Measurements from ENCODE around the gene MYH13. TPM values are rescaled to one million over a fixed set of nuclear protein-coding genes. Genes with fewer than 3 reads are reported as not detected.

MYH13 gene
- total and polyA plus RNA-seq, 2 of the 13 experiments (the other 11 are each of a cell fraction or from before 2014, with no cell fraction given) = not detected

DNA sequence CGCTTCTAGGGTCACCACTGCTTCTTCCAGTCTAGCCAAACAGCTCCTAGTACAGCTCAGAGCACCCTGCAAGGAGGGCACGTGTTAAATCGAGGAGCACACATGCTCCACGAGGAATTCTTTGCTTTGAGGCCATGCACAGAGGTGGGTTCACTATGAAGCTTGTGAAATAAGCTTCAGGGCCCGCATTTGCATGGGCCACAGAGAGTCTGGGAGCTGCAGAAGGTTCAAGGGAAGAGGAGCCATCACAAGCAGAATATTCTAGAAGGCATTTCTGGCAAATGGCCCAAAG, 55.3 kb downstream of the MYH13 start:
- H3K4me3 ChIP-seq (replicated peaks in 1 of 3; ENCODE audit: insufficient read depth in 1 of 3, low read depth in 2 of 3, low read length in 3 of 3) = no peak overlapping the region
- BruUV-seq (replicated peaks) = no TSS peak
- no peaks in the 10 kb centered on the region for H4K20me1 ChIP-seq (ENCODE audit: insufficient read depth, low read length)
- no peak overlapping the region for H3K9ac ChIP-seq (ENCODE audit: insufficient read depth, low read depth, low read length)
- POLR2A ChIA-PET = no interaction called here
- H3K36me3 ChIP-seq (replicated peaks in 1 of 2; ENCODE audit: control insufficient read depth in 1 of 2, insufficient read depth in 2 of 2, low read length in 2 of 2) = no peaks in the 10 kb centered on the region
- in situ Hi-C loops (cut with HindIII; ENCODE audit: extremely low pct_ligation_motif_present, low pct_unique_long_range_greater_than_20kb) (no loop called here), intact Hi-C loops (cut with micrococcal nuclease; ENCODE audit: unreplicated experiment) (no loop called here)
- FAIRE-seq (no peak), ATAC-seq (no peak), DNase-seq (ENCODE audit: low spot score) (no peak)
- H3K27ac ChIP-seq (ENCODE audit: extremely low read length, insufficient read depth, low read length) = no peak overlapping the region
- H3K27me3 ChIP-seq (ENCODE audit: control insufficient read depth in 1 of 2, insufficient read depth in 2 of 2, low read length in 2 of 2) = peaks cover 0 to 4% of the 10 kb centered on the region in 2 experiments; a peak in 2 of 5 replicates
- CTCF ChIA-PET (ENCODE audit: low intra/inter-chr PET ratio, low total read pairs) = interaction anchor here (0.8 to 2.7 kb wide), 4 partner anchors 41 to 301 kb away, joined by 3 to 13 read pairs (median 5); no protein-coding TSS in a partner anchor
- H3K4me1 ChIP-seq (ENCODE audit: insufficient read depth, low read length) = no peaks in the 10 kb centered on the region
- TF ChIP-seq ZNF674 (CRISPR knock-in tag; IDR thresholded peaks at IDR 0.05; ENCODE audit: low read depth) = no peak
- TF ChIP-seq, protein P1, sequence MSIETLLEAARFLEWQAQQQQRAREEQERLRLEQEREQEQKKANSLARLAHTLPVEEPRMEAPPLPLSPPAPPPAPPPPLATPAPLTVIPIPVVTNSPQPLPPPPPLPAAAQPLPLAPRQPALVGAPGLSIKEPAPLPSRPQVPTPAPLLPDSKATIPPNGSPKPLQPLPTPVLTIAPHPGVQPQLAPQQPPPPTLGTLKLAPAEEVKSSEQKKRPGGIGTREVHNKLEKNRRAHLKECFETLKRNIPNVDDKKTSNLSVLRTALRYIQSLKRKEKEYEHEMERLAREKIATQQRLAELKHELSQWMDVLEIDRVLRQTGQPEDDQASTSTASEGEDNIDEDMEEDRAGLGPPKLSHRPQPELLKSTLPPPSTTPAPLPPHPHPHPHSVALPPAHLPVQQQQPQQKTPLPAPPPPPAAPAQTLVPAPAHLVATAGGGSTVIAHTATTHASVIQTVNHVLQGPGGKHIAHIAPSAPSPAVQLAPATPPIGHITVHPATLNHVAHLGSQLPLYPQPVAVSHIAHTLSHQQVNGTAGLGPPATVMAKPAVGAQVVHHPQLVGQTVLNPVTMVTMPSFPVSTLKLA (IDR thresholded peaks at IDR 0.05) = peak; percentile 84
- no peaks in the 10 kb centered on the region for H3K79me2 ChIP-seq (ENCODE audit: insufficient read depth, low read length)
- 46% methylated on average over 4 of the region's 5 CpGs for WGBS (ENCODE audit: low lambda C conversion rate)
- no peaks in the 10 kb centered on the region for H3K9me3 ChIP-seq (ENCODE audit: low read length)
- no peak overlapping the region for H3K4me2 ChIP-seq (ENCODE audit: low read depth, low read length)
- no peak overlapping the region for H2AFZ ChIP-seq (ENCODE audit: low read length)

DNA sequence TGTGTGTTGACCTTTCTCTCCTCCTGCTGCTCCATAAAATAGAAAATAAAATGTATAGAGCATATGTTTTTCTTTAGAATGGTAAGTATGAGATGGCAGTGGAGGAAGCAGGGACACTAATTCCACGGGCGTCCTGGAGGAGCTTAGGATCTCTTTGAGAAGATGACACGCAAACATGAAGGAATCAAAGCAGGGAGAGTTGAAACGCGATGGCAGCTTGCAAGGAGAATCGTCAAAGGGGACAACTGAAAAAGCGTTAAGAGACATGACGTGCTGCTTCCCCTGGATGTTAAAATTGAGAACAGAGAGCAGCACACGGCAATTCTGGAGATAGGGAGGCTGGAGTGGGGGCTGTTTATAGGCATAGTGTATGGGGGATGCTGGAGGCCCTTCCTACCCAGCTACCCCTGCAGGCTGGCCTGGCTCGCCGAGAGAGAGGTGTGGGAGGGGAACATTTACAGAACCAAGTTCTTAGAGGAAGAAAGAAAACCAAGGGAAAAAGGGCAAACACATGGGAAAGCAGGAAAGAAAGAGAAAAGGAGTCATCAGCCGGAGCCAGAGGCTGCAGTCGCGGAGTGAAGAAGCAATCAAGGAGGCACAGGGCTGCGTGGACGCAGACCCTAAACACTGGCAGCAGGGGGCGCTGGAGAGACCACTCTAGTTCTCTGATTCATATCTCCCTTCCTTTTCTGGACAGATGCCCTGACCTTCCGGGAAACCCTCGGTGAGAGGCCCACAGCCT, 55.8 kb downstream of the MYH13 start:
- in situ Hi-C loops (cut with HindIII; ENCODE audit: extremely low pct_ligation_motif_present, low pct_unique_long_range_greater_than_20kb) (no loop called here), intact Hi-C loops (cut with micrococcal nuclease; ENCODE audit: unreplicated experiment) (no loop called here)
- Histone ChIP-seq H3K4me2 (ENCODE audit: low read depth, low read length) (no peak overlapping the region), H3K9me3 (ENCODE audit: low read length) (no peaks in the 10 kb centered on the region), H4K20me1 (ENCODE audit: insufficient read depth, low read length) (no peaks in the 10 kb centered on the region), H3K36me3 (replicated peaks in 1 of 2; ENCODE audit: control insufficient read depth in 1 of 2, insufficient read depth in 2 of 2, low read length in 2 of 2) (no peaks in the 10 kb centered on the region), H2AFZ (ENCODE audit: low read length) (no peak overlapping the region), H3K4me1 (ENCODE audit: insufficient read depth, low read length) (no peaks in the 10 kb centered on the region), H3K4me3 (replicated peaks in 1 of 3; ENCODE audit: insufficient read depth in 1 of 3, low read depth in 2 of 3, low read length in 3 of 3) (no peak overlapping the region), H3K79me2 (ENCODE audit: insufficient read depth, low read length) (no peaks in the 10 kb centered on the region), H3K27me3 (ENCODE audit: control insufficient read depth in 1 of 2, insufficient read depth in 2 of 2, low read length in 2 of 2) (peaks cover 0 to 4% of the 10 kb centered on the region in 2 experiments; a peak in 2 of 5 replicates), H3K27ac (ENCODE audit: extremely low read length, insufficient read depth, low read length) (no peak overlapping the region), H3K9ac (ENCODE audit: insufficient read depth, low read depth, low read length) (no peak overlapping the region)
- CTCF ChIA-PET (ENCODE audit: low intra/inter-chr PET ratio, low total read pairs) = interaction anchor here (0.8 to 2.7 kb wide), 4 partner anchors 41 to 301 kb away, joined by 3 to 13 read pairs (median 5); no protein-coding TSS in a partner anchor
- POLR2A ChIA-PET = no interaction called here
- FAIRE-seq (peak; percentile 23), DNase-seq (ENCODE audit: low spot score) (peak; percentile 20), ATAC-seq (peak; percentile 80)
- no TSS peak for BruUV-seq (replicated peaks)
- WGBS (ENCODE audit: low lambda C conversion rate) = 39% methylated on average over 16 of the region's 19 CpGs
- TF ChIP-seq, protein P2, sequence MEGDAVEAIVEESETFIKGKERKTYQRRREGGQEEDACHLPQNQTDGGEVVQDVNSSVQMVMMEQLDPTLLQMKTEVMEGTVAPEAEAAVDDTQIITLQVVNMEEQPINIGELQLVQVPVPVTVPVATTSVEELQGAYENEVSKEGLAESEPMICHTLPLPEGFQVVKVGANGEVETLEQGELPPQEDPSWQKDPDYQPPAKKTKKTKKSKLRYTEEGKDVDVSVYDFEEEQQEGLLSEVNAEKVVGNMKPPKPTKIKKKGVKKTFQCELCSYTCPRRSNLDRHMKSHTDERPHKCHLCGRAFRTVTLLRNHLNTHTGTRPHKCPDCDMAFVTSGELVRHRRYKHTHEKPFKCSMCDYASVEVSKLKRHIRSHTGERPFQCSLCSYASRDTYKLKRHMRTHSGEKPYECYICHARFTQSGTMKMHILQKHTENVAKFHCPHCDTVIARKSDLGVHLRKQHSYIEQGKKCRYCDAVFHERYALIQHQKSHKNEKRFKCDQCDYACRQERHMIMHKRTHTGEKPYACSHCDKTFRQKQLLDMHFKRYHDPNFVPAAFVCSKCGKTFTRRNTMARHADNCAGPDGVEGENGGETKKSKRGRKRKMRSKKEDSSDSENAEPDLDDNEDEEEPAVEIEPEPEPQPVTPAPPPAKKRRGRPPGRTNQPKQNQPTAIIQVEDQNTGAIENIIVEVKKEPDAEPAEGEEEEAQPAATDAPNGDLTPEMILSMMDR (CRISPR knock-in tag; IDR thresholded peaks at IDR 0.05) = peak; percentile 54
- TF ChIP-seq SRF (IDR thresholded peaks at IDR 0.05; ENCODE audit: low read depth, low read length) (0 out of 2 replicates have a peak, but pooled peaks have one; percentile 12), FOSL2 (CRISPR knock-in tag; IDR thresholded peaks at IDR 0.05) (0 out of 2 replicates have a peak, but pooled peaks have one; percentile 12), STAG1 (CRISPR knock-in tag; IDR thresholded peaks at IDR 0.05) (peak; percentile 19; the same call in 1 of the 2 replicates), TGIF2 (CRISPR knock-in tag; IDR thresholded peaks at IDR 0.05) (no peak)

Data from HepG2 (cell line).